B cell (primary cell): ENCODE results near the gene PDE3A. TPM values are rescaled to one million over a fixed set of nuclear protein-coding genes. Genes with fewer than 3 reads are reported as not detected.

Source experiments
- ATAC-seq: fragments of 200-7000 bp; cut with Tn5 transposase; one replicate; pipeline ENCODE4 v1.10.0; 2021; ENCODE audit warnings: low read depth, mild to moderate bottlenecking, moderate number of reproducible peaks, moderate library complexity
- CTCF ChIA-PET: fragments of 350-600 bp; sonication (Branson Sonifier 250); formaldehyde crosslinking; loops from one replicate; lab custom pipeline; 2021; ENCODE audit warnings: antibody characterized with exemption, inconsistent platforms; lab: Charles Lee
- POLR2A ChIA-PET: fragments of 350-600 bp; sonication (Branson Sonifier 250); formaldehyde crosslinking; loops from one replicate; lab custom pipeline; 2021; ENCODE audit warnings: antibody characterized with exemption; lab: Charles Lee
- DNase-seq: peaks from one replicate; pipeline ENCODE4 v3.0.0; 2013
- H2AFZ ChIP-seq: 2 replicates; pipeline ENCODE4 v1.6.1; 2012; ENCODE audit warnings: mild to moderate bottlenecking, low read depth, low read length; ENCODE audit not compliant: insufficient read depth, poor library complexity, severe bottlenecking
- H3K27ac ChIP-seq, 2 donors: 1 replicate in 1 of 2; 2 replicates in 1 of 2; pipeline ENCODE4 v1.5.1; 2012 to 2013; ENCODE audit warnings: low read length in 2 of 2, mild to moderate bottlenecking in 2 of 2, moderate library complexity in 1 of 2
- H3K27me3 ChIP-seq, 4 experiments: fragments of 200-600 bp in 1 of 4; sonication (generic) in 1 of 4; replicated peaks in 1 of 4; 1 replicate in 2 of 4; 2 replicates in 2 of 4; pipeline versions ENCODE4 v1.6.1 to v1.7.0; 2013 to 2016; ENCODE audit warnings: low read length in 3 of 4, mild to moderate bottlenecking in 2 of 4, mixed read lengths in 1 of 4, moderate library complexity in 1 of 4; ENCODE audit not compliant: insufficient read depth in 4 of 4, control insufficient read depth in 3 of 4; ENCODE audit errors: control extremely low read depth in 1 of 4
- H3K36me3 ChIP-seq, 2 experiments: replicated peaks in 1 of 2; 1 replicate in 1 of 2; 2 replicates in 1 of 2; pipeline versions ENCODE4 v1.6.1 to v1.7.1; 2013; ENCODE audit warnings: low read length in 1 of 2; ENCODE audit not compliant: insufficient read depth in 2 of 2, control insufficient read depth in 1 of 2; ENCODE audit errors: control extremely low read depth in 1 of 2, extremely low read depth in 1 of 2
- H3K4me1 ChIP-seq, 2 donors: fragments of 200-600 bp in 1 of 2; sonication (generic) in 1 of 2; 1 replicate in 1 of 2; 2 replicates in 1 of 2; pipeline versions ENCODE4 v1.5.1 to v1.6.1; 2013 to 2017; ENCODE audit warnings: low read length in 2 of 2; ENCODE audit not compliant: control insufficient read depth in 2 of 2, insufficient read depth in 2 of 2
- H3K4me2 ChIP-seq: replicated peaks from 2 replicates; pipeline ENCODE3; 2012; ENCODE audit warnings: mild to moderate bottlenecking, low read depth, low read length; ENCODE audit not compliant: poor library complexity, severe bottlenecking
- H3K4me3 ChIP-seq, 5 experiments: fragments of 200-600 bp in 1 of 5; sonication (generic) in 1 of 5; 1 replicate in 3 of 5; 2 replicates in 2 of 5; pipeline versions ENCODE4 v1.5.1 to v1.7.0; 2011 to 2016; ENCODE audit warnings: low read length in 4 of 5, mild to moderate bottlenecking in 4 of 5, low read depth in 2 of 5, control low read depth in 1 of 5, moderate library complexity in 1 of 5; ENCODE audit not compliant: insufficient read depth in 1 of 5; ENCODE audit errors: control extremely low read depth in 1 of 5, extremely low read depth in 1 of 5
- H3K79me2 ChIP-seq: fragments of 200-600 bp; sonication (generic); one replicate; pipeline ENCODE4 v1.6.0; 2016; ENCODE audit warnings: low read length; ENCODE audit not compliant: control insufficient read depth, insufficient read depth
- H3K9ac ChIP-seq: fragments of 200-600 bp; sonication (generic); 2 replicates; pipeline ENCODE4 v1.6.1; 2017; ENCODE audit warnings: mild to moderate bottlenecking, low read length, moderate library complexity
- H3K9me3 ChIP-seq, 3 donors: one replicate each; pipeline versions ENCODE4 v1.6.1 to v1.7.1; 2013; ENCODE audit warnings: low read length in 2 of 3; ENCODE audit not compliant: control insufficient read depth in 2 of 3, insufficient read depth in 1 of 3; ENCODE audit errors: control extremely low read depth in 1 of 3
- H4K20me1 ChIP-seq: 2 replicates; pipeline ENCODE4 v1.6.0; 2012; ENCODE audit warnings: mild to moderate bottlenecking, low read length; ENCODE audit not compliant: insufficient read depth, control insufficient read depth, poor library complexity, severe bottlenecking
- H3K27ac Mint-ChIP-seq: one replicate; pipeline ENCODE4 v1.8.0; 2021; ENCODE audit warnings: mixed read lengths
- H3K27me3 Mint-ChIP-seq: one replicate; pipeline ENCODE4 v1.8.0; 2021; ENCODE audit warnings: mixed read lengths
- H3K4me1 Mint-ChIP-seq: one replicate; pipeline ENCODE4 v1.8.0; 2021; ENCODE audit warnings: mixed read lengths
- H3K4me3 Mint-ChIP-seq: one replicate; pipeline ENCODE4 v1.8.0; 2021; ENCODE audit warnings: mixed read lengths
- H3K9me3 Mint-ChIP-seq: one replicate; pipeline ENCODE4 v1.8.0; 2022; ENCODE audit warnings: mixed read lengths; ENCODE audit not compliant: insufficient read depth
- EZH2 ChIP-seq: IDR thresholded peaks from 2 replicates; pipeline ENCODE4 v1.6.1; 2012; ENCODE audit warnings: borderline replicate concordance, low read depth, mild to moderate bottlenecking, moderate library complexity, low read length; ENCODE audit not compliant: insufficient read depth, poor library complexity, severe bottlenecking
- WGBS: methylation state at CpG from one replicate; pipeline ENCODE4 v1.1.5; 2013; ENCODE audit warnings: missing lambda C conversion rate; ENCODE audit not compliant: insufficient coverage; 5-methylcytosine and 5-hydroxymethylcytosine counted together
- intact Hi-C: fragments of 100-400 bp; cut with micrococcal nuclease; formaldehyde crosslinking; loops from one replicate; pipeline ENCODE4 v1.10.0; 2022
- polyA plus RNA-seq: library from polyadenylated mRNA; depleted of rRNA; stranded (reverse); fragments of >200 nt; gene quantifications from 2 replicates; pipeline ENCODE4 v1.2.3, GENCODE V29; 2012
- total RNA-seq, 2 donors: library from RNA; stranded (reverse); fragments of 120-200 nt in 1 of 2; gene quantifications; 1 replicate in 1 of 2; 2 replicates in 1 of 2; pipeline versions ENCODE4 v1.2.3 to v1.2.4, GENCODE V29; 2013 to 2022
- TF ChIP-seq, protein P1 (sequence below): fragments of 200-600 bp; IDR thresholded peaks from one replicate; pipeline ENCODE4 v1.8.0; 2022; ENCODE audit warnings: antibody characterized with exemption, mild to moderate bottlenecking

The PDE3A gene
- total and polyA plus RNA-seq, 2 donors (not counting 1 experiment from before 2014, with no cell fraction given): not detected

DNA sequence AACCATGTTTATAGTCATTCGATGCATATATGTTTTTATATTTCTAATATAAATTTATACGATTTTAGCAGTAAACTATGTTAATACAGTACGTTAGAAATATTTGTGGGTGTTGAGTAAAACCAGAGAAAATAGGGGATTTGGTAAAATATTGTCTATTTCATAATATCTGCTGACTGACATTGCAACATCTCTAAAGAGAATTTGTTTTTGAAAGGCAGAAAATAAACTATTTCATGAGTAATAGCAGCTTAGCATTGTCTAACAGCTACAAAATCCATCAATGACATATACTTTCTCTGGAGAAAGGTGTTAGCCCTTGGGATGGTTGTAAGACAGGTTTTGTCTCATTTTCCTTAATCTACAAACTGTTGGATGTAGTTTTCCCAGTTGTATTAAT is 144.9 kb downstream of the PDE3A start:
- H3K4me3 ChIP-seq: no peak overlapping the region
- no peak overlapping the region for H3K27ac Mint-ChIP-seq
- no peaks in the 10 kb centered on the region for H3K4me1 Mint-ChIP-seq
- no peak overlapping the region for H2AFZ ChIP-seq
- no peak overlapping the region for H3K4me3 Mint-ChIP-seq
- WGBS: no CpG with 5 or more reads among the region's 3 CpGs
- H3K27ac ChIP-seq: no peak overlapping the region
- intact Hi-C loops: no loop called here
- ChIA-PET CTCF (no interaction called here), POLR2A (no interaction called here)
- no peaks in the 10 kb centered on the region for H3K36me3 ChIP-seq
- DNase-seq (no peak), ATAC-seq (no peak)
- no peak for TF ChIP-seq EZH2
- no peaks in the 10 kb centered on the region for H3K4me1 ChIP-seq
- H3K27me3 ChIP-seq: no peaks in the 10 kb centered on the region
- H4K20me1 ChIP-seq: no peaks in the 10 kb centered on the region
- no peaks in the 10 kb centered on the region for H3K9me3 Mint-ChIP-seq
- H3K9ac ChIP-seq: no peak overlapping the region
- no peaks in the 10 kb centered on the region for H3K27me3 Mint-ChIP-seq
- no peaks in the 10 kb centered on the region for H3K79me2 ChIP-seq
- no peak overlapping the region for H3K4me2 ChIP-seq
- no peaks in the 10 kb centered on the region for H3K9me3 ChIP-seq

GRCh38 chr12:20514598-20514997 is 146.3 kb downstream of the PDE3A start:
- Histone ChIP-seq H4K20me1 (no peaks in the 10 kb centered on the region), H3K4me2 (no peak overlapping the region), H3K27me3 (no peaks in the 10 kb centered on the region), H3K27ac (no peak overlapping the region), H3K4me3 (no peak overlapping the region), H2AFZ (no peak overlapping the region), H3K4me1 (no peaks in the 10 kb centered on the region), H3K9me3 (no peaks in the 10 kb centered on the region), H3K36me3 (no peaks in the 10 kb centered on the region), H3K9ac (no peak overlapping the region), H3K79me2 (no peaks in the 10 kb centered on the region)
- Mint-ChIP-seq H3K9me3 (peaks cover 1% of the 10 kb centered on the region), H3K27me3 (no peaks in the 10 kb centered on the region), H3K4me1 (no peaks in the 10 kb centered on the region), H3K4me3 (no peak overlapping the region), H3K27ac (no peak overlapping the region)
- POLR2A ChIA-PET: no interaction called here
- ATAC-seq: no peak
- CTCF ChIA-PET: no interaction called here
- DNase-seq: no peak
- TF ChIP-seq, protein P1, sequence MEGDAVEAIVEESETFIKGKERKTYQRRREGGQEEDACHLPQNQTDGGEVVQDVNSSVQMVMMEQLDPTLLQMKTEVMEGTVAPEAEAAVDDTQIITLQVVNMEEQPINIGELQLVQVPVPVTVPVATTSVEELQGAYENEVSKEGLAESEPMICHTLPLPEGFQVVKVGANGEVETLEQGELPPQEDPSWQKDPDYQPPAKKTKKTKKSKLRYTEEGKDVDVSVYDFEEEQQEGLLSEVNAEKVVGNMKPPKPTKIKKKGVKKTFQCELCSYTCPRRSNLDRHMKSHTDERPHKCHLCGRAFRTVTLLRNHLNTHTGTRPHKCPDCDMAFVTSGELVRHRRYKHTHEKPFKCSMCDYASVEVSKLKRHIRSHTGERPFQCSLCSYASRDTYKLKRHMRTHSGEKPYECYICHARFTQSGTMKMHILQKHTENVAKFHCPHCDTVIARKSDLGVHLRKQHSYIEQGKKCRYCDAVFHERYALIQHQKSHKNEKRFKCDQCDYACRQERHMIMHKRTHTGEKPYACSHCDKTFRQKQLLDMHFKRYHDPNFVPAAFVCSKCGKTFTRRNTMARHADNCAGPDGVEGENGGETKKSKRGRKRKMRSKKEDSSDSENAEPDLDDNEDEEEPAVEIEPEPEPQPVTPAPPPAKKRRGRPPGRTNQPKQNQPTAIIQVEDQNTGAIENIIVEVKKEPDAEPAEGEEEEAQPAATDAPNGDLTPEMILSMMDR: no peak
- no peak for TF ChIP-seq EZH2
- intact Hi-C loops: no loop called here
